NCI-H2029 treated with DMSO at 0.1 percent for 48 hours (cell line): Measurements from ENCODE around the gene IMMP2L.

Experiments used
- DNase-seq: peaks from one replicate; lab custom pipeline; 2025; lab: John Stamatoyannopoulos, UW

The IMMP2L gene

DNA sequence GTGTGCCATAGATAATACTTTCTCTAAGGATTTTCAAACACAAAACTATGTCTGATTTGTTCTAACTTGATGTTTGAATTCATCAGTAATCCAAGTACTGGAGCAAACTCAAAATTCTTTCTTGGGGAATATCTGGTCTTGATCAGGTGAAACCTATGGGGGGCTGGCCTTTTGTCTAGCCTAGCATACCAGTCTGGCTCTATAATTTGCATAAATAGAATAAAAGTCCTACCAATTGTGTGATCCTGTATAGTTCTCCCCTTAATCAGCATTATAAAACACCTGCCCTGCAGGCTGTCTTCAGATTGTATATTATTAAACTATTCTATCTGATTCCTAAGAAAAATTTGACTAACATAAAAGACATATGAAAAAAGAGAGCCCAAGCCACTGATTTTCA lies 705.2 kb downstream of the IMMP2L start:
- DNase-seq: no peak

DNA sequence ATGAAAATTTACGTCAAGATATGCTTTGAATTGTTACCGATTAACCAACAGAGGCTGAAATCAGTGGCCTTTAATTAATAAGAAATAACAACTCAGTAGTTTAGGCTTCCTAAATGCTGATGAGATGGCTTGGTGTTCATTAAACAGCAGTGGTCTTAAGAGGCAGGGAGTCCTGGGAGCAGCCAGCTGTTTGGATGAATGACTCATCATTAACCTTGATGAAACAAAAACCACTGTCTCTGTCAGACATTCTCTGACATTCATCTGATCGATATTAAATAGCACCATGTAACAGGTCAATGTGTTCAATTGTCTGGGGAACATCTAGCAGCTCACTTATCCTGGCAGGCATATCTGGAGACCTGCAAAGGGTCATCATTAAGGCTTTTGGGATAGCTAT lies 705.6 kb downstream of the IMMP2L start:
- no peak for DNase-seq

DNA sequence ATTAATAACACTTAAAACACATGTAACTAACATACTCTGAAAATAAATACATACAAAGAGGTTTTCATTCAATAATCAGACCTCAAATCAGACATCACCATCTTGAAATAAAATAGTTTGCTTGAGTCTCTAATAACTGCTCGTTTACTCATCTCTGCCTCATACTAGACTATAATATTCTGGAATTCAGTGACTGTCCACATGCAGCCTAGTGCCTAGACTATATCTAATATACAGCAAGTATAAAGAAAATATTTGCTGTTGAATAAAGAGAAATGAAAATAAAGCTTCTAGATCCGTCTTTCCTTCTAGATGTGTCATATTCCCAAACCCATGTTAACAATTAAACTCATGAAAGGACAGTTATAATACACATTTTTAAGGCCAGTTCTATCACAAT lies 707.6 kb downstream of the IMMP2L start:
- no peak for DNase-seq

DNA sequence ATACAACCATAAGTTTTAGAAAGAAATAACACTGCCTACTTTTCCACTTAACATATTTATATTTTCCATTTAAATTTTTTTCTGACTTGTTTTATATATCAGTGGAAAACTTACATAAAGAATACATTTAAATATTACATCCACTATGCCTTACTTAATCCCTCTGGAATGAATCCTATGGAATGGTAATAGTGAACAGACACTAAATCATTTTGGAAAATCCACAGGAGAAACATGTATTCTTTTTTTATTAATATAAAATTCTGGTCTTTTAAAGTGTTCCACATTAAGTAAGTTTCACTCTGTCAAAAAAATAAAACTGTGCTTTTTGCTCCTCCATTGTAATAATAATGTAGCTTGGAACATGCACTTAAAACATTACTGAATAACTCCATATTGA lies 708.1 kb downstream of the IMMP2L start:
- no peak for DNase-seq

DNA sequence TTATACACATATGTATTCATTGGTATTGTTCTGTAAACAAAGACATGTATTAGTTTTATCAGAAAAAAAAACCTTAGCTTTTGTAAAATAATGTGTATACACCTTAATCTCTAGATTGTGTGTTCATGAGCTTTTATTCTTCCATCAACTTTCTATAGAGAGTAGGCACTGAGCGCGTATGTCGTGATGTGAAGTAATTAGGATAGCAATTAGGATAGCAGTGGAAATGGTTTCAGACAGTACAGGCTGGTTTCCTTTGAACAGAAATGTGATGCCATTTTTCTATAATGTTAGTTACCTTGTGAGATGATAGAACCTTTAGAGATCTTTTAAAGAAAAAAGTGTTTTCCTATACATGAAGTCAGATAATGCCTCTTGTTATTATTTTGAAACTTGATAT lies 709.0 kb downstream of the IMMP2L start:
- no peak for DNase-seq

DNA sequence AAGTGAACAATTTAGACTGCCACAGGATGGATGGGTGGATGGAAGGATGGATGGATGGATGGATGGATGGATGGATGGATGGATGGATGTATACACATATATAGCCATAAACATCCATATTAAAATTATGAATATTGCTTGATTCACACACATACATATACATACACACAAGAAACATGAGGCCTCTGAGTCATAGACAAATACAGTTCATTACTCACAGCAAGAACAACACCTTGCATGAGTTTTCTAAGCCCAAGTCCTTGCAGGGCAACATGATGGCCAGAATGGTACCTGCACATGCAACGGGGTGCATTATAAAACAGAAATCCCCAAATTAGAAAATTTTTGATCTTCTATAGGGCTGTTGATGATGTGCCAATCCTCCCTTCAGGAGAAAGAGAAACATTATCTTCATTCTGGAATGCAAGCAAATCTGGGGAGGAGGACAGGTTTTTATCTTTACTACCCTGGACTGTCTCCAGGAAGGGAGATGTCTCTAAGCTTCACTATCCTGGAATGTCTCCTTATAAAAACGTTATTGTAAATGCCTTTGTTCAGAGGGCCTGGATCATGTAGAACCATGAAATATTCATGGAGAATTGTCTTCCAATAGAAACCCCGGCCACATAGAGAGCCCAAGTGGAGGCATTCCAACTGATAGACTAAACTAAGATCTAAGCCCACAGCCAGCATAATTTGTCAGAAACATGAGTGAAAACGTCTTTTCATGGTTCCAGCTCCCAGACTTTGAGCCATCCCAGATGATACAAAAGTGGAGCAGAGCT lies 709.9 kb downstream of the IMMP2L start:
- DNase-seq: no peak

DNA sequence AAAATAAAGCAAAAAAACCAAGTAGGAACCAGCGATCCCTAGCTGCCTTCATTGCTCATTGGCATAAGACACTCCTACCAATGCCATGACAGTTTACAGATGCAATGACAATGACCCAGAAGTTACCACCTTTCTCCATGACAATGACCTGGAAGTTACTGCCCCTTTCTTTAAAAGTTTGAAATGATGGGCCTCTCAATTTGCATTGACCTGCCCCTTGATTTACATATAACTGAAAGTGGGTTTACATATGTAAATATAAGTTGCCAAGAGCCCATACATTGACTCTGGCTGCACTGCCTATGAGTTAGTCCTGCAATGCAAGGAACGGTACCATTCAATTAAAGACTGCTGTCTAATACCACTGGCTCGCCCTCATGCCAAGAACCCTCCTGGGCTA lies 712.1 kb downstream of the IMMP2L start:
- DNase-seq: no peak

DNA sequence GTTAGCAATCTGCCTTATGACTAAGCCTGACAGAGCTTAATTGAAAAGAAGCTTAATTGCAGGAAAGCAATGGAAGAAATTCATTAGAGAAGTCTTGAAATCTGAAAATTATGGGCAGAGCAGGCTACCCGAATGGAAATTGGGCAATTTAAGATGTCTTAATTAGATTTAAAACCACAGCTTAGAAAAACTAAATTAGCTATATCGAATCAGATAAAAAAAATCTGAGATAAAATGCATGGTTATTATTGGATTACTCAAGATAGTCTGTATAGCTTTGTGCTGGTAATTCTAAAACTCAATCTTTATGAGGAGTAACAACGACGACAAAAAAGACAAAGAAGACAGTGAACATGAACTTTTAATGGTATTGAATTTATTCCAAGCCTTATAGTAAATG lies 719.5 kb downstream of the IMMP2L start:
- no peak for DNase-seq

DNA sequence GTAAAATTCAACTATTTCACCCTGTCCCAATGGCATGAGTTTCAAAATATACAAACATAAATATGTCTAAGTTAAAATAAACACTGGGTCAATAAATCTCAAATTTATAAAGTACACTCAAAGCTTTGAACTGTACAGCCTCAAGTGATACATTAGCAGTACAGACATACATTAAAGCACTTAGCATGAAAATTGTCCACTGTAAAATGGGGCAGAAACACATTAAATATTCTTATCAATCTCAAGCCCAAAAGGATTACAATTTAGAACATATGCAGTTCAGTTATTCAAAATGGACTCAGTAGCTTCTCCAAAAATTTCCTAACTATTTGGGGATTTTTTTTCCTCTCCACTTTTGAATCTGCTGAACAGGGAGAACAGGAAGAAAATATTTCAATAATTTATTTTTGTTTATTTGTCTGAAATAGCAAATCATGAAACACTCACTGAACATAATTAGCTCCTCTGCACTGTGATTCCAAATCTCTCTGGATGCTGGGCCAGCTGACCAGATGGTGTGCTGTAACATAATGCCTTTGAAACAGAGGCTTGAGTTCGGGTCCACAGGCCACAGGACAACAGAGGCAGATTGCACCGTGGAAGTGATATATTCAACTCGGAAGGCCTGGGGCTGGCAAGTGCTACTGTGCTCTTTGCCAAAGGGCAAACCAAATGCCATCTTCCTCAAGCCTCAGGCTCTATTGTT lies 720.3 kb downstream of the IMMP2L start:
- no peak for DNase-seq

DNA sequence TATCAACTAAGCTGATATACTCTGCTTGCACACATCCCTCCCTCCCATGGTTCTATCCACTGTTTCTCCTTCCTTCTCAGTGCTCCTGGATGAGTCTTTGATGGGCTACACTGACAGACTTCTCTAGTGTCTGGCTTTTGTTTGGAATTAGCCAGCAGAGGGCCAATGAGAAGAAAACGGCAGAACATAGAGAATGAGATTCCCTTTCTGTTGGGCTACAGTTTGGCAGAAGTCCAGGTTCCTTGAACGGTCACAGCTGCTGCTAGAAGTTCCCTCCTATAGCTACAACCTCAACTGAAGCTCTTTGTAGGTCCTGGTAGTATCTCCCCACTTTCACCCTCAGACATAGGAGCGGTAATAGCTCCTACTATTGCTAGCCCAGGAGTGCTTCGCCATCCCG lies 722.4 kb downstream of the IMMP2L start:
- DNase-seq: peak; percentile 81

DNA sequence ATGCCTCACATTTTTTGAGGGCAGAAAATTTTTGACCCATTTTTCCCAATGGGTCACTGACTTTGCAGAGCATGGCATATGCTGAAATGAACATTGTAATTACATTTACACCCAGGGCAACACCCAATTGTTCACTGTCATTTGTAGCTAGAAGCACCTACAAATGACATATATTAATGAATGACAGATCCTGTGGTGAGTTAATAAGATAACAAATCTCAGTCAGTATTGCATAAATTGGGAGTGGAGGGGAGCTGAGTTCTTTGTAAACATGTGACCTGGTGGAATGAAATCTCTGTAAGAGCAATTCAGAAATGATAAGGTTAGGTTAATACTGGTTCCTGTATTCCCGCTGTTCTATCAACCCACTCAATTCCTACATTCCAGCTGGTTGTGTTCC lies 726.4 kb downstream of the IMMP2L start:
- no peak for DNase-seq

DNA sequence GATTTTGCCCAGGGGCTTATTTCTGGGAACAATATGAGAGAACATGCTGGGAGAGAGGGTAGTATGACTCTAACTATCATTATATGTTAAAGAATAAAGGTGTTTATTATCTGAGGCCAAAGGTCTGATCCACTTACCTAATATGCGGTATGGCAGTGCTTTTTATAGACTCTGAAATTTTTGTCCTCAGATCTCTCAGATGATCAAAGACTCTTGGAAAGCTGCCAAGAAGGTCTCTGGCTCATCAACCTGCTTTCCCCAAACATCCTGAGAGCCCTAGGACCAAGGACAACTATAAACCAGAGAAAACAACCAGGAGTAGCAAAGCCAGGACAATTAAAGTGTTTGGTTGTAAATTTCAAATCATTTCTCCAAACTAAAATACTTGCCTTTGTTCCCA lies 727.1 kb downstream of the IMMP2L start:
- peak; percentile 69 for DNase-seq

DNA sequence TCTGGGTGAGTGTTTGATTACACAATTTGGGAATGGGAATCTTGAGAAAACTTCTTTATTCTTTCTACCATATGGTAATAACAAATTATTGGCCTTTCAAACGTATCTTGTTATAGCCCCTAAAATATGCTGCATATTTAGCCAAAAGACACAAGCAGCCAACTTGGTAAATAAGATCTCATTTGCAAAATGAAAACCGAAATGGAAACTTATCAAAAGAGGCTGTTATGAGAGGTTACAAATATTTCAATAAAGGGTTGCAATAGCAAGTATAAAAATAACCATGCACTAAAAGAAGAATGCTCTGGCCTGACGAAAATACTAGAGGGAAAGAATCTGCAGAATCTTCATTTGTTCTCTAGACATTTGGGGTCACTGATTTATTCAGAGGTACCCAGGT lies 730.9 kb downstream of the IMMP2L start:
- DNase-seq: no peak

DNA sequence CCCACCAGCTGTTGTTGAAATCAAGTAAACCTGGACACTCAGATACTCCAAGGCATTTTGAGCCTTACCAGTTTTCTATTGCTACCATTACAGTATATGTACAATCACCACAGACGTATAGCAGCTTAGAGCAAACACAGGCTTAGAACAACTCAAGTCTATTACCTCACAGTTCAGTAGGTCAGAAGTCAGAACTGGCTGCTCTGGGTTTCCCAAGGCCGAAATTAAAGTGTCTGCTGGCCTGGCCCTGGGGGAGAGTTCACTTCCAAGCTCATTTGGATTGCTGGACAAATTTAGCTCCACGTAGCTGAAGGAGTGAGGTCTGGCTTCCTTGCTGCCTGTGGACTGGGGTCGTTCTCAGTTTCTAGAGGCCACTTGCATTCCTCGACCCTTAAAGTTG lies 731.5 kb downstream of the IMMP2L start:
- DNase-seq: no peak

DNA sequence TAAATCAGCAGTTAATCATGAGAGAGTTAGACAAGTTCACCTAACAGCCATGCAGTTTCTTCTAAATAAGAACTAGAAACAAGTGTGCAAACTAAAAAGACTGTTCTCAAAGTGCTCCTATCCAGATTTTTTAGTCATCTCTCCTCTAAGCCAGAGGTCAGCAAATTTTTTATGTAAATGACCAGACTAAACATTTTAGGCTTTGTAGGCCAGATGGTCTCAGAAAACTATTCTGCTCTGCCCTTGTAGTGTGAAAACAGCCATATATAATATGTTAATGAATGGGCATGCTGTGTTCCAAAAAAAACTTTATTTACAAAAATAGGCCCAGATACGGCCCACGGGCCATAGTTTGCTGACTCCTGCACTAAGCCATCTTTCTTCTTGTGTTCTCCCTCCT lies 734.4 kb downstream of the IMMP2L start:
- no peak for DNase-seq

DNA sequence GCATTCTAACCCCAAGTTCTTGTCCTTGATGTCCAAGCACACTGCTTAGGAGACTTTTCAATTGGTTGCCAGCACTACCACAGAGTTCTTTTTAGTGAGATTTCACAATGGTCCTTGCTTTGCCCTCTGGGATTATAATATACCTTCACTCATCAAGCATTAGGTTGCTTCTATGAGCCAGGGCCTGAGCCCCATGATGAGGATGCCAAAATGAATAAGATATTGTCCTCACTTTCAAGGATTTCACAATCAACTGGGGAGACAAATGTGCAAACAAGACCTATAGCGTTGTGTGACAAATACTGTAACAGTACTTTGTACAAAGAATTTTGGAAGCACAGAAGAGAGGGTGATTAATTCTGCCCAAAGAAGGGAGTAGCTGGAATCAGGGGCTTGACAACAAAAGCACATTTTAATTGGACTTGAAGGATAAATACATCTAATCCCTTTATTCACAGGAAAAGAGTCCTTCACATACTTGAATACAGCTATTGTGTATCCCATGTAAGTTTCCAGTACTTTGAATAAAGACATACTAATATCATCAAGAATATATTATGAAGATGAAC lies 734.9 kb downstream of the IMMP2L start:
- no peak for DNase-seq

DNA sequence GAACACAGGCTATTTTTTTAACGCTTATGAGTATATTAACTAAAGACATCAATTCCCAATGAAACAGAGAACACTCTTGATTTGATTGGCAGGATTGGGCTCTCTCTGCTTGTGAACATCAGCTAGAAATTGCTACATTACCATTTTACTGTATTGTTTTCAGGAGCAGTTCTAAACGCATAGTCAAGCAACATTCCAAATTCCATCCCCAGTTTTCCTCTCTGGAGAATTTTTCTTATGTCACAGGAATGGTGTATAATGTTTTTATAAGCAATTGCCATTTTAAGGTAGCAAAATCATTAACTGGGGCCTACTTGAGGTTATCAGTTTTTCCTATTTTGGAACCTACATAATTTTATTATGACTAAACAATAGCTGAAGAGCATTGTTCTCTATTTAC lies 748.3 kb downstream of the IMMP2L start:
- no peak for DNase-seq

DNA sequence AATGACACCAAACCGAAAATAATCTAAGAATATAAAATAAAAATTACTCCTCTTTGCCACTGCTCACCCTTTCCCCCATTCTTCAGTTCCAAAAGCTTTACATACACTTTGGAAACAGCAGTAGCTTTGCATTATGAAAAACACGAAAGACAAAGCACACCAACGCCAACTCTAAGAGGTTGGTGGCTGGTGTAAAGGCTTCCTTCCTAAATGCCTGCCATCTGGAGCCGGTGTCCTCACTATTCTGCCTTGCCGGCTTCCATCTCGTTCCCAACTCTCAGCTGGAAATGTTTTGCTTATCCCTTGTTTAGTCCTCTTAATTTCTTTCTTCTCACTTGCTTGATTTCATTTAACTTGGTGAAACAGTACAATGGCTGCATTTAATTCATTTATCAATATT lies 752.5 kb downstream of the IMMP2L start:
- no peak for DNase-seq

DNA sequence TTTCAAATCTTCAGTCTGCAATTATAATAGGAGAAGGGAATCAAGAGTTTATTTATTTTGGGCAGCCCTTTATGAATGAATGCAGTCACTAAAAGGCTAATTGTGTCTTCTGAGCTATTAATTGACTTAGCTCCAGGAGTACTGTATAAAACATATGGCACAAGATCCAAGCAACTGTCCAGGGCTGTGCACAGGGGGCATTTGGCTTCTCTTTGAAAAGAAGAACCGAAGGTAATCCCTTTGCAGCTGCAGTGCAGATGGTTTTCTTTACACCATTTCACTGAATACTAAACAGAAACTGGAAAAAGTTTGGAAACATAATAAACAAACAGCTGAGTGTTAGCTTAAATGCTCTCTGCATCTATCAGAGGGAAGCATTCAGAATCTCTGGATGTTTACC lies 753.9 kb downstream of the IMMP2L start:
- DNase-seq: no peak

DNA sequence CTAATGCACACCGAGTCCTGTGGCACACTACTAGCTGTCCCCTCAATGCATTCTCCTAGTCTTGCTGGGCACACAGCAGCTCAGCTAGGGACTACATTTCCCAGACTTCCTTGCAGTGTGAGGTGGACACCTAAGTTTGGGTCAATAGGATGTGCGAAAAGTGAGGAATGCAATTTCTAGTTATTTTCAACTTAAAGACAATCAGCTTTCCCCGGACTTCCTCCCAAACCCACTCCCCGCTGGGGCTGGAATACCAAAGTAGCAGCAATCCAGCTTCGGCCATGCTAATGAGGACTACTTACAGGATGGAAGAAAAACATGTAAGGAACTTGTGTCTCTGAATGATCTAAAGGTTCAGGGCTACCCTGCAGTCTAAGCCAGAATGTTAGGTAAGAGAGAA lies 757.8 kb downstream of the IMMP2L start:
- no peak for DNase-seq

DNA sequence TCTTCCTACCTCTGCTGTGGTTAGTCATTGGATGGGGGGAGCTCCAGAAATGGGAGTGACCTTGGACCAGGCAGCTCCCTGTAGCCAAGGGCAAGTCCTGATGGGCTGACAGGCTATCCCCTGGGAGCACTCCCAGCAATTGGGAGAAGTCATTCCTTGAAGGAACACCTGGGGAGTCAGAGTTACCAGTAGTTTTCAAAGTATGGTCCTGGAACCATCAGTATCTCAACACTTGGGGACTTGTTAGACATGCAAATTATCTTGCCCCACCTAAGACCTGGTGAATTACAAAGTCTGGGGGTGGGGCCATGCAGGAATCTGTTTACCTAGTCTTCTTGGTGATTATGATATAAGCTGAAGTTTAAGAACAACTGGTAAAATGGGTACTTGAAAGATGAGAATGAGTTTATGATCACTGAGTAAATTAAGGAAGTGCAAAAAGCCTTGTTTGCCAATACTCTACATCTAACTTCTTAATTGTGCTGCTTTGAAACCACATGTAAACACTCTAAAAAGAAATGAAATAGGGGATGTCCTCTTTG lies 758.6 kb downstream of the IMMP2L start:
- peak; percentile 17 for DNase-seq

DNA sequence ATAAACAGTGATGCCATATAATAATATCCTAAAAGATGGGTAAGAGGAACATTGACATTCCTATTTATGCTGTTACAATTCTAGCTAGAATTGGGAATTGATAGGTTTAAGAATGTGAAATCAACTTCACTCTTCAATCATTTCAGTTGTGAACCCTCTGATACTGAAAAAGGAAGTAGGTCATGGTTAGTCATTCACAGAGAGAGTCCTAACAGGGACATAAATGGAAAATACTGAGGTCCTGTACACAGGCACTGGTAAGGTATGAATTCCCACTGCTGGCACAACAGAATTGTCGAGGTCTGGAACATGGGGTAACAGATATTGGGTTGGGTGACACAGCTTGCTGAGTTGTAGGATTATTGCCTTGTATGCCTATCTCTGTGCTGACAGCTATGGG lies 760.8 kb downstream of the IMMP2L start:
- no peak for DNase-seq

DNA sequence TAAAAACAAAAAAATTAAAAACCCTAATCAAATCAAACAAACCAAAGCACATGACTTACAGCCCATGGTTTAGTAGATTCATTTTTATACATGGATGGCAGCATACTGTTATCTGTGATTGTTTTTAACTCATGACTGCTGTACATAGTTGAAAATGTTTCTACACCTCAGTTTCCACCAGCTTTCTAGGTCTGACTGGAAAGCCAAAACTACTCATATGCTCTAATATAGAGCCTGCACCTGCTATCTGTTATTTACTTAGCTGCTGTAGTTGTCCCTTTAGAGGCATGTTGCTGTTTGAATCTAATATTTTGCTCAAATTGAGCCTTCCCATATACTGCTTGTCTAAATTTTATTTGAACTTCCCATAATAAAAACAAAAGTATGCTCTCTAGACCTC lies 761.3 kb downstream of the IMMP2L start:
- no peak for DNase-seq
